ENCODE data around the gene CSF1. TPM values are rescaled to one million over a fixed set of nuclear protein-coding genes. Genes with fewer than 3 reads are reported as not detected.

CSF1 gene
- total RNA-seq, 1 donor from 2014 or later: 184 TPM

GRCh38 chr1:109901524-109902145, 9.0 kb upstream of the CSF1 start:
- peak; percentile 83 for DNase-seq (ENCODE audit: low spot score)

- no peak for DNase-seq (ENCODE audit: low spot score)
Measured at GRCh38 chr1:109902204-109902985, 8.3 kb upstream of the CSF1 start.

DNA sequence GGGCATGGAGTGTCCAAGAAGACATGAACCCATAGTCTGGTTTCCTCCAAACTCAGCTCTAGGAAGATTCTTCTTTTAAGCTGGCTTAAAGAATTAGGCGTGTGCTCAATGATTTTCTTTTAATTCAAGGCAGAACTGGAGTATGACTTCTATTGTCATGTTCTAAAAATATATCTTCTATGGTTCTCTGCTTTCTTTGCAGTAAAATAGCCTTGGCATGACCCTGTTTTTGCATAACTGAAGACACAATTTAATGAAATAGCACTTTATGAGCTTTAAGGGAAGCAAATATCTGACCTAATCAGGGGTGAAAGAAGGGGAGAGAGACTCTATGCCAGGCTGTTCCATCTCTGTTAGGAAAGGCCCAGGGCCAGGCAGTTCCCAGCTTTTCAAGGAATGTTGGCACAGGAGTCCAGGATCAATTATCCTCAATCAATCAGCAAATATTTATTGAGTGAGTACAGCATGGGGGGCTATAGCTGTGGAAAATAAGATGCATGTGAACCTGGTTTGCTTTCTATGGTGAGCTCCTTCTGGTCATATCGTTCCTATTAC, 7.2 kb upstream of the CSF1 start:
- DNase-seq (ENCODE audit: low spot score): no peak

- no peak for DNase-seq (ENCODE audit: low spot score)
Measured at GRCh38 chr1:109904105-109904817, 6.4 kb upstream of the CSF1 start.

DNA sequence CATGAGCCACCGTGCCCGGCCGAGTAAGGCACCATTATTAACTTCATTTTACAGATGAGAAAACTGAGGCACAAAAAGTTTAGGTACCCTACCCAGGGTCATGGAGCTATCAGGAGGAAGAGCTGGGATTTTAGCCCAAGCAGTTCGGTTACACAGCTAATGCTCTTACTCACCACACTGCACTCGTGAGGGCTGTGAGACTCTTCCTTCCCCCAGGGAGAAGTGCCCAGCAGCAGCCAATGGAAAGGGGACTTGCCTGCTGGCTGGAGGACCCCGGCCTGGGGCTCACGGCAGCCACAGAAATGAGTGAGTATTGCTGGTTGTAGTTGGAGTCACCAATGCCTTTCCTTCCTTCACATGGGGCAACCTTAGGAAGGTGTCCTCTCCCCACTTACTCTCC, 5.2 kb upstream of the CSF1 start:
- DNase-seq (ENCODE audit: low spot score): no peak

- no peak for DNase-seq (ENCODE audit: low spot score)
Measured at GRCh38 chr1:109906160-109906838, 4.3 kb upstream of the CSF1 start.

DNA sequence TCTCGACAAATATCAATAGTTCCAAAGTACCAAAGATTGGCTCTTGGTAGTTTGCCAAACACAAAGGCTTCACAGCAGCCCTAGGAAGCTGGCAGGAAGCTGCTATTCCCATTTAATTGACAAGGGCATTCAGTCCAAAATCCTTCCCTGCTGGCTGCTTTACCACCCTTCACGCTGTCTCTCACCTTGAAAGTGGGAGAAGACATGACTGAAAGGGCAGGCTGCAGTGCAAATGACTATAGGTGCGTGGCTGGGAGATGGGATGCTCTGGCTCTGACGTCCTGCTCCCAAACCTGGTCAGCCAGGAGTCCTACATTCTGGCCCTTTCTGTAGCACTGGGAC, 3.8 kb upstream of the CSF1 start:
- no peak for DNase-seq (ENCODE audit: low spot score)

DNA sequence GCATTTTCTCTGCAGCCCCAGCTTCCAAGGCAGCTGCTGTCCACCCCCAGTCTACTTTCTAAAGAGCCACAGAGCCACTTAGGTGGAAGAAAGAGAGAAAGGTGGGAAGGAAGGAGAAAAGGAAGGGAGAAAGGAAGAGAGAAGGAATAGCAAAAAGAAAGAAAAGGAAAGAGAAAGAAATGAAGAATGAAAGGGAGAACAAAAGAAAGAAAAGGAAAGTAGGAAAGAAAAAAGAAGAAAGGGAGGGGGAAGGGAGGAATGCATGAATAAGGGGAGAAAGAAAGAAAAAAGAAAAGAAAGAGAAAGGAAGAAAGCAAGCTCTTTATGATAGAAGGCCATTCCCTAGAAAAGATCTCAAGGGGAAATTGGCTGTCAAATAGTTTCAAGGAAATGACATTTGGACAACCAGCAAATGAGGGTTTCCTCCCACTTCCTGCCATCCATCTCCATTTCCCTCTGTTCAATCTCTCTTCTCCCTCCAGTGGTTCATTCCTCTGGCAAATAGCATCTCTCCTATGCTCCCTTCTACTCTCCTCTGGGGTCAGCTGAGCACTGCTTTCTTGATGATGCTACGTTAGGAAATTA, 3.4 kb upstream of the CSF1 start:
- DNase-seq (ENCODE audit: low spot score): no peak

DNA sequence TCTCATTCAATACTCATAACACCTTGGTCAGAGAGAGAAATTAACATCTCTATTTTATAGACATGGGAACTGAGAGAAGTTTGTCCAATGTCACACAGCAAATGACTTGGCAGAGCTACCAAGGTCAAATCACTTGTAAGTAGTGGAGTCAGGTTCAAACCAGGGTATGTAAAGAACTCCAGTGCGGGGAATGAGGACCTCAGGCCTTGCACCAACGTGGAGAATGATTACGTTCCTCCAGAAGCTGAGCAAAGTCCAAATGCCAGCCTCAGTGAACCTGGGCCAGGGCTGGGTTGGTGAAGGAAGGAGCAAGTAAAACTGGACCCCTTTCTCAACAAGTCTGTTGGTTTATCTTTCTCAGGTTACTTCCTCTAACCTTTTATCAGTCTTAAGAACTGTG, 1.8 kb upstream of the CSF1 start:
- peak; percentile 67 for DNase-seq (ENCODE audit: low spot score)

DNA sequence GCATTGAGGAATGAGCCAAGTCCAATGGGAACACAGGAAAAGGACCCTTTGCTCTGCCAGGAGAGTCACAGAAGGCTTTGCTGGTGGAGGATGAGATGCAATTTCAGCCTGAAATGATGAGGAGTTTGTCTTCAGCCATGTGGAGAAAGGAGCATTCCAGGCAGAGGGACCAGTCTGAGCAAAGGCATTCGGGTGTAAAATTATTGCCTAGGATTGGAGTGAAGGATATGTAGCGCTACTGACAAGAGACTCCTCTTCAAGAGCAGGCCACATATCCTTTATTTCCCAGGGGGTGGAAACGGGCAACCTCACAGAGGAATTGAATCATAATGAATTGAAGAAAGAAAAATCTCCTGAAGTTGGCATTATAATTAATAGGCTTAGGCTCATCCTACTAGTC, 1.1 kb upstream of the CSF1 start:
- no peak for DNase-seq (ENCODE audit: low spot score)

GRCh38 chr1:109910963-109911798, 532 bp downstream of the CSF1 start:
- DNase-seq (ENCODE audit: low spot score): no peak

DNA sequence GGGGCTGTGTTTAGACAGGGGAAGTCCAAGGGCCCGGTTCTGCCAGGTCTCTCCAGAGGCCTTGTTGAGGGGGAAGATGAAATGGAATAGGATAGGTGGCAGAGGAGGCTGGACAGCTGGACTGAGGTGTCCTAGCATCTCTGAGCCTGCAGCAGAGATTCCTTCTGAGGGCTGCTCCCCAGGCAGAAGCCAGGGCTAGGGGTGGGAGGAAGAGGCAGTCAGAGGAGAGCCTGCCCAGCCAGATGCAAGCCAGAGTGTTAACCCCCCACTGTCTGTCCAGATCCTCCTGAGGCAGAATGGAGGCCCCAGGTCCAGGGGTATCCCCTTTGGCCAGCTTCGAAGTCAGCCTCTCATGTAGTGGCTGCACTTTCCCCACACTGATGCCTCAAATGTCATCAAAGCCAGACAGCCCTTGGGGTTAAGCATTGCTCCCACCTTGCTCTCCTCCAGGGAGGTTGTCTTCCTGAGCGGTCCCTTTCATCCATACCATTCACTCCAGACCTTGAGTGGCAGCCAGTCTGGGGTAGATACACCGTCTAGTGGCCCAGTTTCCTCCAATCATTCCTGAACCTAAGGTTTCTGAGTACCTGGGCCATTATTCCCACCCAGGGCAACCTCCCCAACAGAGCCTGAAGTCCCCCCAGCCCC, 1.7 kb downstream of the CSF1 start:
- DNase-seq (ENCODE audit: low spot score): no peak

- no peak for DNase-seq (ENCODE audit: low spot score)
Measured at GRCh38 chr1:109912873-109913272, 2.2 kb downstream of the CSF1 start.

GRCh38 chr1:109913360-109913879, 2.8 kb downstream of the CSF1 start:
- DNase-seq (ENCODE audit: low spot score): no peak

GRCh38 chr1:109914587-109915240, 4.1 kb downstream of the CSF1 start:
- DNase-seq (ENCODE audit: low spot score): no peak

DNA sequence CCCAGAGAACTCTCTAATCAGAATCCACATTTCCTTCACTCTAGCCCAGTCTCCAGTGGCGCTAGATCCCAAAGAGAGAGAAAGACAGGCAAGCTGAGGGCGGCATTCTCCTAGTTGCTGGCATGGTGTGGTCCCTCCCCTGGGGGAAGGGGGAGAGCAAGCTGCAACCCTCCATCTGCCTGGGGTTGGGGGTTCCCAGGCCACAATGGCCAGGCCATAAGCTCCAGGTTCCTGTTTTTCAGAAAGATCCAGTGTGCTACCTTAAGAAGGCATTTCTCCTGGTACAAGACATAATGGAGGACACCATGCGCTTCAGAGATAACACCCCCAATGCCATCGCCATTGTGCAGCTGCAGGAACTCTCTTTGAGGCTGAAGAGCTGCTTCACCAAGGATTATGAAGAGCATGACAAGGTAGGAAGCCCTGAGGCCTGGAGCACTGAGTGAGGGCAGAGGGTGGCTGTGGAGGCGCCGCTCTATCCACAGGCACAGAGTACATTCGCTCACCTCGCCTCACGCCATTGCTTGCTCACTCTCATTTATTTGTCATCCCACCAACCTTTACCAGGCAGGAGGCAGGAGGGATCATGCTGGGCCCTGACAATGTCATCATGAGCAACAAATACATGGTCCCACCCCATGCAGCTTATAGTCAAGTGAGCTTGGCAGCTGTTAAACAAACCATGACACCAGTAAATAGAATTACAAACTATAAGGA, 6.6 kb downstream of the CSF1 start:
- DNase-seq (ENCODE audit: low spot score): no peak

- no peak for DNase-seq (ENCODE audit: low spot score)
Measured at GRCh38 chr1:109917768-109918606, 7.3 kb downstream of the CSF1 start.

DNA sequence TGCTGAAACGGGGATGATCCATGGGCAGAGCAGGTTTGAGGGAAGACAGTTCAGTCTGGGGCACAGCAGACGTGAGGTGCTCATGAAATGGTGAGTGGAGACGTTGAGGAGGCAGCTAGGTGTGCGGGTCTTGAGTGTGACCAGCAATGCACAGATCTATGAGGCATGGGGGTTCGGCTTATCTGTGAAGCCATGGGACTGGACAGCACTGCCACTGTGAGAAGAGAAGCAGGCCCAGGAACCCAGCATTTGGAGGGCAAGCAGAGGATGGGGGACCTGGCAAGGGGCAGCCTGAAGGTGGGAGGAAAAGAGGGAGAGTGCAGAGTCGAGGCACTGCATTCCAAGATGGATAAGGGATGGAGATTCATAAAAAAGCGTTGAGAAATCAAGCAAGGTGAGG, 8.0 kb downstream of the CSF1 start:
- no peak for DNase-seq (ENCODE audit: low spot score)

All from mucosa of gallbladder (tissue), 1 donor.